HG03442 (cell line): ENCODE measurements around the gene SRSF4.

Experiments used
- ATAC-seq: cut with Tn5 transposase; IDR thresholded peaks from one replicate; pipeline ENCODE4 v1.9.1; 2021; ENCODE audit warnings: mild to moderate bottlenecking, moderate library complexity; ENCODE audit not compliant: unreplicated experiment

The SRSF4 gene

GRCh38 chr1:29099286-29099685 lies 82.4 kb downstream of the SRSF4 start:
- no peak for ATAC-seq
